HepG2 (cell line): ENCODE data around the gene LCAT. TPM values are rescaled to one million over a fixed set of nuclear protein-coding genes. Genes with fewer than 3 reads are reported as not detected.

Experiments used
- HNF1B ChIP-seq: sonication (generic); formaldehyde crosslinking; IDR thresholded peaks from 2 replicates; pipeline ENCODE4 v1.5.1; 2020; ENCODE audit warnings: mild to moderate bottlenecking, moderate library complexity, missing genetic modification reagents
- ISL2 ChIP-seq: sonication (generic); formaldehyde crosslinking; IDR thresholded peaks from 2 replicates; pipeline ENCODE4 v1.5.0; 2020; ENCODE audit warnings: missing genetic modification reagents
- KDM5A ChIP-seq: fragments of 200-600 bp; sonication (generic); IDR thresholded peaks from 2 replicates; pipeline ENCODE4 v1.7.0; 2018; ENCODE audit warnings: antibody characterized with exemption, mild to moderate bottlenecking, low read length, borderline replicate concordance
- MTF1 ChIP-seq: sonication (generic); formaldehyde crosslinking; IDR thresholded peaks from 2 replicates; pipeline ENCODE4 v1.5.0; 2020; ENCODE audit warnings: missing genetic modification reagents
- NFIB ChIP-seq: sonication (generic); formaldehyde crosslinking; IDR thresholded peaks from 2 replicates; pipeline ENCODE4 v1.9.0; 2021; ENCODE audit warnings: missing genetic modification reagents, mild to moderate bottlenecking, borderline replicate concordance
- NR2C2 ChIP-seq: sonication (generic); formaldehyde crosslinking; IDR thresholded peaks from 2 replicates; pipeline ENCODE4 v1.4.0; 2020; ENCODE audit warnings: missing genetic modification reagents, mild to moderate bottlenecking, moderate library complexity, borderline replicate concordance
- RAD51 ChIP-seq: fragments of 450-650 bp; IDR thresholded peaks from 2 replicates; pipeline ENCODE4 v1.6.1; 2016; ENCODE audit warnings: borderline replicate concordance
- SAP130 ChIP-seq: IDR thresholded peaks from 2 replicates; pipeline ENCODE4 v1.6.1; 2016; ENCODE audit warnings: low read depth
- SOX6 ChIP-seq, 2 experiments: fragments of 450-650 bp in 1 of 2; sonication (generic) in 1 of 2; formaldehyde crosslinking in 1 of 2; IDR thresholded peaks; 2 replicates each; pipeline versions ENCODE4 v1.4.0 to v1.6.1; 2017 to 2020; ENCODE audit warnings: antibody characterized with exemption in 1 of 2, mild to moderate bottlenecking in 1 of 2, missing genetic modification reagents in 1 of 2
- TFDP2 ChIP-seq: sonication (generic); formaldehyde crosslinking; IDR thresholded peaks from 2 replicates; pipeline ENCODE4 v1.4.0; 2020; ENCODE audit warnings: missing genetic modification reagents
- ZNF136 ChIP-seq: sonication (generic); formaldehyde crosslinking; IDR thresholded peaks from 2 replicates; pipeline ENCODE4 v1.8.1; 2022; ENCODE audit warnings: low read depth, mild to moderate bottlenecking, moderate library complexity, missing genetic modification reagents
- ZNF143 ChIP-seq: sonication (generic); formaldehyde crosslinking; IDR thresholded peaks from 2 replicates; pipeline ENCODE4 v1.4.0; 2020; ENCODE audit warnings: missing genetic modification reagents
- ZNF335 ChIP-seq: sonication (generic); formaldehyde crosslinking; IDR thresholded peaks from 2 replicates; pipeline ENCODE4 v1.4.0; 2020; ENCODE audit warnings: missing genetic modification reagents
- polyA plus RNA-seq, 8 experiments: library from polyadenylated mRNA; depleted of rRNA in 3 of 8; stranded (reverse) in 7 of 8; unstranded in 1 of 8; fragments of >200 nt; fragmentation: Illumina TruSeq in 4 of 8; extraction: Trizol in 4 of 8; gene quantifications; 2 replicates each; pipeline versions ENCODE4 v1.2.1 to v1.2.3, GENCODE V29; 2011 to 2016; ENCODE audit warnings: low read depth in 4 of 8, missing spikeins in 1 of 8, mixed read lengths in 1 of 8; ENCODE audit not compliant: insufficient read depth in 1 of 8
- total RNA-seq, 5 experiments: library from RNA; depleted of rRNA; stranded (reverse); fragments of >200 nt; fragmentation: Illumina TruSeq; extraction: Trizol; gene quantifications; 2 replicates each; pipeline ENCODE4 v1.2.3, GENCODE V29; 2016; ENCODE audit warnings: low read depth in 1 of 5
- TF ChIP-seq, protein P1 (sequence below): sonication (generic); formaldehyde crosslinking; IDR thresholded peaks from 2 replicates; pipeline ENCODE4 v1.5.0; 2020; ENCODE audit warnings: missing genetic modification reagents
- TF ChIP-seq, protein P2 (sequence below): sonication (generic); formaldehyde crosslinking; IDR thresholded peaks from 2 replicates; pipeline ENCODE4 v1.5.1; 2020; ENCODE audit warnings: mild to moderate bottlenecking, missing genetic modification reagents, moderate library complexity
- TF ChIP-seq, protein P3 (sequence below): sonication (generic); formaldehyde crosslinking; IDR thresholded peaks from 2 replicates; pipeline ENCODE4 v1.5.0; 2020; ENCODE audit warnings: missing genetic modification reagents

The LCAT gene
- total and polyA plus RNA-seq, 2 of the 13 experiments (the other 11 are each of a cell fraction or from before 2014, with no cell fraction given) = 36.1 to 38.9 TPM

DNA sequence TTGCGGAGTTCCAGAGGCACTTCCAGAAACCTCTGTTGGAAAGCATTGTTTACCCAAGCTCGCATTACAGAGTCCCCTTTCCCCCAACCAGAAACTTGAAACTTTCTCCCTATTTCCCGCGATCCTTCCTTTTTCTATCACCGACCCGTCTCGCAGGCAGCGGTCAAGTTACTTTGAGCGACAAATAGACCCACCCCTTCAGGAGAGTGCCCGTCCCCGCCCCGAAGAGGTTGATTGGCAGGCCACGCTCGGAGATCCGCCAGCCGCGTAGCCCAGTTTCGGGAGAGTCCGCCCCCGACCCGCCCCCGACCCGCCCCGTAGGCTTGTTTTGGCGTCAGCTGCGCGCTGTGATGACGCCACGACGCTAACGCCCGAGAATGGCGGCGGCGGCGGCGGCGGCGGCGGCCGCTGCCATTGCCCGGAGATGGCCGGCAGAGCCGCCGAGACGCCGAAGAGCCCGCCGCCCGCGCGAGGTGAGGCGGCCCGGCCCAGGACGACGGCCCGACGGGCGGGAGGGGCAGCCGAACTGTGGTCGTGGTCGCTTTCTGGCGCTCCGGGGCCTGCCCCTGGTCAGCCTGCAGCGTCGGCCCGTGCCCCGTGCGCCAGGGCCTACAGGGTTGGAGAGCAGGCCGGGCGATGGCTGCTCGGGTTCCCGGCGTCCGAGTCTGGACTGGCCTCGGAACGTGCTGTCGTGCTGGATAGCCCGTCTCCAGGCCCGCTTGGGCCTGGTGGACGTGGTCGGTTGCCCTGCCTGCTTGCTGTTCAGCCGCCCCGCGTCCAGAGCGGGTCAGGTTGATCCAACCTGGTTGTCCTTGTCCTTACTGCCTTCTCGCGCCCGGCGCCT lies 50.8 kb downstream of the LCAT start, which contains the start of gene PSKH1 (continued):
- TF ChIP-seq, protein P1, sequence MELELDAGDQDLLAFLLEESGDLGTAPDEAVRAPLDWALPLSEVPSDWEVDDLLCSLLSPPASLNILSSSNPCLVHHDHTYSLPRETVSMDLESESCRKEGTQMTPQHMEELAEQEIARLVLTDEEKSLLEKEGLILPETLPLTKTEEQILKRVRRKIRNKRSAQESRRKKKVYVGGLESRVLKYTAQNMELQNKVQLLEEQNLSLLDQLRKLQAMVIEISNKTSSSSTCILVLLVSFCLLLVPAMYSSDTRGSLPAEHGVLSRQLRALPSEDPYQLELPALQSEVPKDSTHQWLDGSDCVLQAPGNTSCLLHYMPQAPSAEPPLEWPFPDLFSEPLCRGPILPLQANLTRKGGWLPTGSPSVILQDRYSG (CRISPR knock-in tag) = peak; percentile 81
- TF ChIP-seq RAD51 (no peak), HNF1B (CRISPR knock-in tag) (no peak), TFDP2 (CRISPR knock-in tag) (no peak), ZNF143 (CRISPR knock-in tag) (no peak), NR2C2 (CRISPR knock-in tag) (peak; percentile 51; the same call in 1 of the 2 replicates), ZNF335 (CRISPR knock-in tag) (0 out of 2 replicates have a peak, but pooled peaks have one; percentile 31), ISL2 (no peak; the same call in 1 of the 2 replicates), KDM5A (peak; percentile 93), ZNF136 (CRISPR knock-in tag) (peak; percentile 24; the same call in 1 of the 2 replicates), NFIB (CRISPR knock-in tag) (no peak), SAP130 (peak; percentile 72), SOX6 (IDR thresholded peaks at IDR 0.05) (no peak), SOX6 (CRISPR knock-in tag; IDR thresholded peaks at IDR 0.05) (peak; percentile 30; the same call in 1 of the 2 replicates), MTF1 (0 out of 2 replicates have a peak, but pooled peaks have one; percentile 30)
- TF ChIP-seq, protein P2, sequence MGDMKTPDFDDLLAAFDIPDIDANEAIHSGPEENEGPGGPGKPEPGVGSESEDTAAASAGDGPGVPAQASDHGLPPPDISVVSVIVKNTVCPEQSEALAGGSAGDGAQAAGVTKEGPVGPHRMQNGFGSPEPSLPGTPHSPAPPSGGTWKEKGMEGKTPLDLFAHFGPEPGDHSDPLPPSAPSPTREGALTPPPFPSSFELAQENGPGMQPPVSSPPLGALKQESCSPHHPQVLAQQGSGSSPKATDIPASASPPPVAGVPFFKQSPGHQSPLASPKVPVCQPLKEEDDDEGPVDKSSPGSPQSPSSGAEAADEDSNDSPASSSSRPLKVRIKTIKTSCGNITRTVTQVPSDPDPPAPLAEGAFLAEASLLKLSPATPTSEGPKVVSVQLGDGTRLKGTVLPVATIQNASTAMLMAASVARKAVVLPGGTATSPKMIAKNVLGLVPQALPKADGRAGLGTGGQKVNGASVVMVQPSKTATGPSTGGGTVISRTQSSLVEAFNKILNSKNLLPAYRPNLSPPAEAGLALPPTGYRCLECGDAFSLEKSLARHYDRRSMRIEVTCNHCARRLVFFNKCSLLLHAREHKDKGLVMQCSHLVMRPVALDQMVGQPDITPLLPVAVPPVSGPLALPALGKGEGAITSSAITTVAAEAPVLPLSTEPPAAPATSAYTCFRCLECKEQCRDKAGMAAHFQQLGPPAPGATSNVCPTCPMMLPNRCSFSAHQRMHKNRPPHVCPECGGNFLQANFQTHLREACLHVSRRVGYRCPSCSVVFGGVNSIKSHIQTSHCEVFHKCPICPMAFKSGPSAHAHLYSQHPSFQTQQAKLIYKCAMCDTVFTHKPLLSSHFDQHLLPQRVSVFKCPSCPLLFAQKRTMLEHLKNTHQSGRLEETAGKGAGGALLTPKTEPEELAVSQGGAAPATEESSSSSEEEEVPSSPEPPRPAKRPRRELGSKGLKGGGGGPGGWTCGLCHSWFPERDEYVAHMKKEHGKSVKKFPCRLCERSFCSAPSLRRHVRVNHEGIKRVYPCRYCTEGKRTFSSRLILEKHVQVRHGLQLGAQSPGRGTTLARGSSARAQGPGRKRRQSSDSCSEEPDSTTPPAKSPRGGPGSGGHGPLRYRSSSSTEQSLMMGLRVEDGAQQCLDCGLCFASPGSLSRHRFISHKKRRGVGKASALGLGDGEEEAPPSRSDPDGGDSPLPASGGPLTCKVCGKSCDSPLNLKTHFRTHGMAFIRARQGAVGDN = peak; percentile 86
- TF ChIP-seq, protein P3, sequence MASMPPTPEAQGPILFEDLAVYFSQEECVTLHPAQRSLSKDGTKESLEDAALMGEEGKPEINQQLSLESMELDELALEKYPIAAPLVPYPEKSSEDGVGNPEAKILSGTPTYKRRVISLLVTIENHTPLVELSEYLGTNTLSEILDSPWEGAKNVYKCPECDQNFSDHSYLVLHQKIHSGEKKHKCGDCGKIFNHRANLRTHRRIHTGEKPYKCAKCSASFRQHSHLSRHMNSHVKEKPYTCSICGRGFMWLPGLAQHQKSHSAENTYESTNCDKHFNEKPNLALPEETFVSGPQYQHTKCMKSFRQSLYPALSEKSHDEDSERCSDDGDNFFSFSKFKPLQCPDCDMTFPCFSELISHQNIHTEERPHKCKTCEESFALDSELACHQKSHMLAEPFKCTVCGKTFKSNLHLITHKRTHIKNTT = peak; percentile 48; the same call in 1 of the 2 replicates
